Limb (tissue), 2 donors: Measurements from ENCODE around the gene GRIN2A.

Experiments used
- DNase-seq, 2 donors: peaks; one replicate each; pipeline ENCODE4 v3.0.0-alpha.2; 2016; ENCODE audit errors: extremely low spot score in 2 of 2

The GRIN2A gene

GRCh38 chr16:9824200-9825068, 357.8 kb downstream of the GRIN2A start:
- no peak for DNase-seq

- DNase-seq = no peak
Observed at GRCh38 chr16:9823510-9823909, 358.7 kb downstream of the GRIN2A start.

- no peak for DNase-seq
Observed at GRCh38 chr16:9821970-9822369, 360.3 kb downstream of the GRIN2A start.

- DNase-seq = no peak
Observed at GRCh38 chr16:9821331-9821730, 360.9 kb downstream of the GRIN2A start.

- DNase-seq = peak; percentile 29 to 33
Observed at GRCh38 chr16:9820476-9821246, 361.6 kb downstream of the GRIN2A start.

GRCh38 chr16:9818702-9819101, 363.5 kb downstream of the GRIN2A start:
- DNase-seq = no peak

- no peak for DNase-seq
Observed at GRCh38 chr16:9817586-9817985, 364.6 kb downstream of the GRIN2A start.

- DNase-seq = no peak
Observed at GRCh38 chr16:9816644-9817043, 365.6 kb downstream of the GRIN2A start.

GRCh38 chr16:9813665-9814064, 368.6 kb downstream of the GRIN2A start:
- no peak for DNase-seq

GRCh38 chr16:9808210-9808609, 374.0 kb downstream of the GRIN2A start:
- no peak for DNase-seq

GRCh38 chr16:9807302-9807701, 374.9 kb downstream of the GRIN2A start:
- DNase-seq = no peak

- no peak for DNase-seq
Observed at GRCh38 chr16:9805109-9805508, 377.1 kb downstream of the GRIN2A start.

GRCh38 chr16:9802160-9802559, 380.1 kb downstream of the GRIN2A start:
- no peak for DNase-seq

GRCh38 chr16:9801651-9802050, 380.6 kb downstream of the GRIN2A start:
- DNase-seq = no peak

- DNase-seq = no peak
Observed at GRCh38 chr16:9800186-9800738, 382.0 kb downstream of the GRIN2A start.

- DNase-seq = no peak
Observed at GRCh38 chr16:9798952-9799580, 383.2 kb downstream of the GRIN2A start.

GRCh38 chr16:9798474-9798873, 383.8 kb downstream of the GRIN2A start:
- no peak for DNase-seq

- DNase-seq = peak in 1 of 2 donors; percentile 31
Observed at GRCh38 chr16:9797306-9797705, 384.9 kb downstream of the GRIN2A start.

GRCh38 chr16:9793623-9794022, 388.6 kb downstream of the GRIN2A start:
- no peak for DNase-seq

- DNase-seq = no peak
Observed at GRCh38 chr16:9791556-9791955, 390.7 kb downstream of the GRIN2A start.

GRCh38 chr16:9790199-9790598, 392.0 kb downstream of the GRIN2A start:
- DNase-seq = no peak

- DNase-seq = no peak
Observed at GRCh38 chr16:9787717-9788116, 394.5 kb downstream of the GRIN2A start.
